GM12875 (cell line): Measurements from ENCODE around the gene PLB1.

Experiments
- H3K4me3 ChIP-seq: one replicate; pipeline ENCODE4 v1.5.1; 2011; ENCODE audit warnings: low read depth, low read length, control low read depth
- TF ChIP-seq, protein P1 (sequence below): IDR thresholded peaks from 2 replicates; pipeline ENCODE4 v1.5.1; 2011; ENCODE audit warnings: low read depth, mild to moderate bottlenecking, control low read depth, inconsistent platforms, low read length, moderate library complexity, borderline replicate concordance; ENCODE audit not compliant: insufficient read depth

Gene PLB1

GRCh38 chr2:28570431-28570830, 74.6 kb downstream of the PLB1 start:
- TF ChIP-seq, protein P1, sequence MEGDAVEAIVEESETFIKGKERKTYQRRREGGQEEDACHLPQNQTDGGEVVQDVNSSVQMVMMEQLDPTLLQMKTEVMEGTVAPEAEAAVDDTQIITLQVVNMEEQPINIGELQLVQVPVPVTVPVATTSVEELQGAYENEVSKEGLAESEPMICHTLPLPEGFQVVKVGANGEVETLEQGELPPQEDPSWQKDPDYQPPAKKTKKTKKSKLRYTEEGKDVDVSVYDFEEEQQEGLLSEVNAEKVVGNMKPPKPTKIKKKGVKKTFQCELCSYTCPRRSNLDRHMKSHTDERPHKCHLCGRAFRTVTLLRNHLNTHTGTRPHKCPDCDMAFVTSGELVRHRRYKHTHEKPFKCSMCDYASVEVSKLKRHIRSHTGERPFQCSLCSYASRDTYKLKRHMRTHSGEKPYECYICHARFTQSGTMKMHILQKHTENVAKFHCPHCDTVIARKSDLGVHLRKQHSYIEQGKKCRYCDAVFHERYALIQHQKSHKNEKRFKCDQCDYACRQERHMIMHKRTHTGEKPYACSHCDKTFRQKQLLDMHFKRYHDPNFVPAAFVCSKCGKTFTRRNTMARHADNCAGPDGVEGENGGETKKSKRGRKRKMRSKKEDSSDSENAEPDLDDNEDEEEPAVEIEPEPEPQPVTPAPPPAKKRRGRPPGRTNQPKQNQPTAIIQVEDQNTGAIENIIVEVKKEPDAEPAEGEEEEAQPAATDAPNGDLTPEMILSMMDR, result no peak
- H3K4me3 ChIP-seq, result no peak overlapping the region

DNA sequence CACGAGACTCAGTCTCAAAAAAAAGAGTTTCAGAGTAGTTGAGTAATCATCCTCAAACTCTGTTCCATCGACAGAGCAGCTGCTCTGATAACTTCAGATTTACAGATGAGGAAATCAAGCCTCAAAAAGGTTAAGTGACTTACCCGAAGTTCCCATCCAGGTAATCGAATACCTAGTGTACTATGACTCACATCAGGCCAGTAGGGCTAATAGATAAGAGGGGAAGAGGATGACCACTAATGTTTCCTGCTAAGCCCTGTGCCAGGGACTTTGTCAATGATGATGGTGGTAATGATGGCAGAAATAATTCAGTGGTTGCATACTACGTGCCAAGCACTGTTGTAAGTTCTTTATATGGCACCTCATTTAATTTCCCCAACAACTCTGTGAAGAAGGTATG, 80.9 kb downstream of the PLB1 start:
- H3K4me3 ChIP-seq, result no peak overlapping the region
- TF ChIP-seq, protein P1, result no peak

GRCh38 chr2:28577791-28578680, 82.2 kb downstream of the PLB1 start:
- no peak overlapping the region for H3K4me3 ChIP-seq
- TF ChIP-seq, protein P1, result no peak

DNA sequence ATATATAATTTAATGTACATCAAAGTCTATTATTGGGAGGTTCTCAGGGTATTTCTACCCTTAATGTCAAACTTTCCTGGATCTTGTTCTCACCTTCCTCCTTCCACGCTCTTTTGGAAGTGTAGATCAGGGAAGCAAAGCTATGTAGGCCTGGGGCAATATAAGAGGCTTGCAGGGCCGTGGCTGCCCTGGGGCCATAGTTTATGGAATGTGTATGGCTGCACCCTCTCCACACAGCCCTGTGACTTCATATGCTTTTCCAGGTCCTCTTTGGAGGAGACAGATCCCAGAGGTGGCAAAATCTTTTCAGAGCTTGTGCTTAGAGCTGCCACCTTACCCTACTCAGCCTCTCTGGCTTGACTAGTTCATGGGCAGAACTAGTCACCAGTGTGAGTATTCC, 82.9 kb downstream of the PLB1 start:
- no peak overlapping the region for H3K4me3 ChIP-seq
- TF ChIP-seq, protein P1, result no peak

DNA sequence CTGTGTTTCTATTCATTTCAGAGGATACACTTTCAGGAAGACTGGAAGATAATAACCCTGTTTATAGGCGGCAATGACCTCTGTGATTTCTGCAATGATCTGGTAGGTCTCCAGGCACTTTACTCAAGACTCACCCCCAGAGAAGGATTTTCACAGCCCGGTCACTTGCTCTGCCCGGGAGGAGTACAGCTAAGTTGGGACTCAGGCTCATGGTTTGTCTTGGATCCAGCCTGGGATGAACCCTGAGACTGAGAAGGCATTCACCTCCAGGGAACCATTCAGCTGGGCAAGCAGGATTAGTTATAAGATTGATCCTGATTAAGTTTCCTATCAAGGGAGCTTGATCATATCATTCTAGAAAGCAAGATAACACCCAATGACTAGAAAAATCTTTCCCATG, 83.7 kb downstream of the PLB1 start:
- H3K4me3 ChIP-seq, result no peak overlapping the region
- TF ChIP-seq, protein P1, result no peak

GRCh38 chr2:28580078-28580477, 84.2 kb downstream of the PLB1 start:
- H3K4me3 ChIP-seq, result no peak overlapping the region
- TF ChIP-seq, protein P1, result no peak

GRCh38 chr2:28581312-28581711, 85.5 kb downstream of the PLB1 start:
- TF ChIP-seq, protein P1, result no peak

More at GRCh38 chr2:28581312-28581711, 85.5 kb downstream of the PLB1 start:
- H3K4me3 ChIP-seq, result no peak overlapping the region
